ENCODE measurements around the gene PPARA. TPM values are rescaled to one million over a fixed set of nuclear protein-coding genes. Genes with fewer than 3 reads are reported as not detected.

Gene PPARA
- total and polyA plus RNA-seq, 9 of the 15 experiments (the other 6 are each of a cell fraction or from before 2014, with no cell fraction given) = 0.64 to 5.3 (median 3.5) TPM

GRCh38 chr22:46250035-46250782 is 99.9 kb downstream of the PPARA start, which contains the start of gene CDPF1 (continued):
- TF ChIP-seq ETS1 (conservative IDR thresholded peaks at IDR 0.05; ENCODE audit: control insufficient read depth, low read depth, low read length) (no peak), ATF1 (CRISPR knock-in tag; IDR thresholded peaks at IDR 0.05) (no peak), ATF1 (tag; IDR thresholded peaks at IDR 0.05) (peak; percentile 47), UBTF (IDR thresholded peaks at IDR 0.05; ENCODE audit: borderline replicate concordance in 1 of 2, low read depth in 2 of 2, low read length in 2 of 2) (peak in 1 of 2 experiments; percentile 61; a peak in 2 of 4 replicates), ZFX (CRISPR knock-in tag; IDR thresholded peaks at IDR 0.05) (peak; percentile 77), ZNF12 (CRISPR knock-in tag; IDR thresholded peaks at IDR 0.05) (peak; percentile 44; the same call in 1 of the 2 replicates), ZNF639 (CRISPR knock-in tag; conservative IDR thresholded peaks at IDR 0.05 in 1 of 2, IDR thresholded peaks at IDR 0.05 in 1 of 2) (0 out of 4 replicates have a peak, but pooled peaks of 1 of the 2 experiments have one; percentile 68), FUS (optimal IDR thresholded peaks at IDR 0.05; ENCODE audit: low read depth, low read length) (peak; percentile 35), KAT7 (CRISPR knock-in tag; IDR thresholded peaks at IDR 0.05; ENCODE audit: borderline replicate concordance) (0 out of 2 replicates have a peak, but pooled peaks have one; percentile 22), CCNT2 (IDR thresholded peaks at IDR 0.05; ENCODE audit: borderline replicate concordance, extremely low read depth, insufficient read length, low read depth, low read length) (peak; percentile 38), JUND (IDR thresholded peaks at IDR 0.05; ENCODE audit: borderline replicate concordance, low read depth, low read length) (0 out of 2 replicates have a peak, but pooled peaks have one; percentile 37), JUND (tag; IDR thresholded peaks at IDR 0.05; ENCODE audit: borderline replicate concordance, low read depth, low read length) (no peak), NR2C2 (CRISPR knock-in tag; IDR thresholded peaks at IDR 0.05) (no peak), NR2C2 (tag; IDR thresholded peaks at IDR 0.05) (peak; percentile 6; the same call in 1 of the 2 replicates), GABPA (tag; conservative IDR thresholded peaks at IDR 0.05; ENCODE audit: low read depth) (peak; percentile 86), NELFE (IDR thresholded peaks at IDR 0.05; ENCODE audit: insufficient read depth, insufficient read length) (no peak), MAFF (IDR thresholded peaks at IDR 0.05; ENCODE audit: low read length) (no peak), NRF1 (conservative IDR thresholded peaks at IDR 0.05 in 1 of 2, IDR thresholded peaks at IDR 0.05 in 1 of 2) (peak; percentile 92 to 93), TAF1 (IDR thresholded peaks at IDR 0.05; ENCODE audit: control insufficient read depth, extremely low read depth, insufficient read depth, low read length, severe bottlenecking) (peak; percentile 71), CREB3L1 (IDR thresholded peaks at IDR 0.05; ENCODE audit: borderline replicate concordance, low read depth) (peak; percentile 43; the same call in 1 of the 2 replicates)

Data from K562 (cell line).